Skin of body (tissue), 2 donors: ENCODE results near the gene TXNDC9. TPM values are rescaled to one million over a fixed set of nuclear protein-coding genes. Genes with fewer than 3 reads are reported as not detected.
"Not testable (repeated sequence)": the region's sequence is repeated elsewhere in the genome, so short reads cannot be mapped to it uniquely, and the experiment has no call there.

ENCODE experiments used
- DNase-seq: peaks from one replicate; lab custom pipeline; 2025; lab: John Stamatoyannopoulos, UW
- total RNA-seq: library from RNA; depleted of rRNA; stranded (reverse); fragments of >200 nt; gene quantifications from one replicate; pipeline ENCODE4 v1.2.3, GENCODE V29; 2014

Gene TXNDC9
- total RNA-seq, 1 donor from 2014 or later: 28.8 TPM

DNA sequence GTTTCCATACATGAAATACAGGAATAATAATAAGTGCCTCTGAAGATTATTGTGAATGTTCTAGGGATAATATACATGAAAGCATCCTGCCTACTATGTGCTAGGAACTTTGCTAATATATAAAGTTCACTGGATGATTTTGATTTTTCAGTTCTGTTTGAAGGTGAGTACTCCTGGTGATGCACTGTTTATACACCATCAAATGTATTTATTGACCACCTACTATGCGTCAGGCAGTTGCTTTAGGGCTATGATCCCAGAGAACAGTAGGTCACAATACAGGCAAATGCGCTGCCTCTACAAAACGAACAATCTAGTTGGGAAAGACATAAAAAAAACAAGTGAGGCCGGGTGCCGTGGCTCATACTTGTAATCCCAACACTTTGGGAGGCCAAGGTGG lies 10.7 kb downstream of the TXNDC9 start:
- DNase-seq: no peak

- not testable (repeated sequence) for DNase-seq
Measured at GRCh38 chr2:99317873-99318200, 18.3 kb downstream of the TXNDC9 start.

DNA sequence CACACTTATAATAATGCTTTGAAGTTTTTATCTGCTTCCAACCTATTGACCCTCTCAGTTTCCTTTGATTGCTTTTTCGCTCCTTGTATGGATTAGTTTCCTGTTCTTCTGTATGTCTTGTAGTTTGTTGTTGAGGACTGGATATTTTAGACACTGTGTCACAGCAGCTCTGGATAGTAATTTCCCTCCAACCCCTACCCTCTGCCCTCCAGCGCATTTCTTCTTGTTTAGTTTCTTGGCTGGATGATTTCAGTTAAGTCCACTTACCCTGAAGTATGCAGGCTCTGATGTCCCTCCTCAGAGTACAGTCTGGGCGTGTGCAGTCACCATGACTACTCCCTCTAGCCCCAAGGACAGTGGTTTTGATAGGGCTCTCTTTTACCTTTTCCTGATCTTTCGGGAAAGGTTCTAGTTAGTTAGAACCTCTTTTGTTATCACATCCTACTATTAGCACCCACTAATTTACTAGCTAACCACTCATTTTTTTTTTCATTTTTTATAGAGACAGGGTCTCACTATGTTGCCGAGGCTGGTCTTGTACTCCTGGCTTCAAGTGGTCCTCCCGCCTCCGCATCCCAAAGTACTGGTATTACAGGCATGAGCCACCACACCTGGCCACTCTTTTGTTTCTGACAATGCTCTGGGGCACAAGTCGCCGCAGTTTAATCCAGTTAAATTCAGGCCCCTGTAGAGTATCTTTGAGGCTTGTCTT lies 18.8 kb downstream of the TXNDC9 start:
- DNase-seq: no peak

DNA sequence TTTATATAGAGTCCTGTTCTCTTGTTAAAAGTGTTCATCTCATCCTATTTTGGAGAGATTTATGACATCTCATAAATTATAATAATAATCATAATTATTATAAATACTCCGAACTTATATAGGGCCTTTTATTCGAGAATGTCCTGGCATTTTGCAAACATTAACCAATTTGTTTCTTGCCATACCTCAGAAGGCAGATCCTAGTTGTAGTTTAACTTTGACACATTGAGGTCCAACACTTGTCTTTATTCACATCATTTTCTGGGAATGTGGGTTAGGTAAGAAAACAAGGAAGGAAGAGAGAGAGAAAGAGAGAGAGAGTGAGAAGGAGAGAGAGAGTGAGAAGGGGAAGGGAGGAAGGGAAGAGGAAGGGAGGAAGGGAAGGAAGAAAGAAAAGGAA lies 35.0 kb downstream of the TXNDC9 start, which contains the start of gene LYG1:
LYG1 (minus strand) TSS at position 101 of the 400 bp plus-strand sequence. CDS start 5,527 bp downstream, outside the sequence.
- DNase-seq: not testable (repeated sequence)

DNA sequence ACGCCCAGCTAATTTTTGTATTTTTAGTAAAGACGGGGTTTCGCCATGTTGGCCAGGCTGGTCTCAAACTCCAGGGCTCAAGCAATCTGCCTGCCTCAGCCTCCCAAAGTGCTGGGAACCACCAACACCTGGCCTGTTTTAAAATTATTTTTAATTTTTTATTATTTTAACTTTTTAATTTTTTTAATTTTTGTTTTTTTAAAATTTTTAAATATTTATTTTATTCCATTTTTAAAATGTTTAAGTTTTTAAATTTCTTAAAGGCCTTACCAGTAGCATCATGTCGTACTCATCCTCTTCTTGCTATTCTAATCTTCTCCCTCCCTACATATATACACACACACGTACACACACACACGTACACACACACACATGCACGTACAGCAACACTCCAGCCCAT lies 36.6 kb downstream of the TXNDC9 start:
- no peak for DNase-seq

- no peak for DNase-seq
Measured at GRCh38 chr2:99297994-99298393, 38.1 kb downstream of the TXNDC9 start.

DNA sequence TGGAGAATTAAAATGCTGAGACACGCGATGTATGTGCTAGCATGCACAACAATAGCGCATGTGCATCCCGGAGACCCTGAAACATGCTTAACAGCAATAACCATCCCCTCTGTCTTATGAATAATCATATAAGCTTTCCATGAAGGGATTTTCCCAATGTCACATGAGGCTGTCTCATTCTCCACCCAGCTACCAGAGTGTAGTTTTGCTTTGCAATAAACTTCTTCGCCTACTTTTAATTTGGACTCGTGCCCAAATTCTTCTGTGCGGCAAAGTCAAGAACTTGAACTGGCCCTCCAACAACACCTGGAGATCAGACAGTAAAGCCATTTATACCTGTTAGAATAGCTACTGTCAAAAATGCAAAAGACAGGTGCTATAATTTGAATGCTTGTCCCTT lies 50.6 kb downstream of the TXNDC9 start:
- no peak for DNase-seq

DNA sequence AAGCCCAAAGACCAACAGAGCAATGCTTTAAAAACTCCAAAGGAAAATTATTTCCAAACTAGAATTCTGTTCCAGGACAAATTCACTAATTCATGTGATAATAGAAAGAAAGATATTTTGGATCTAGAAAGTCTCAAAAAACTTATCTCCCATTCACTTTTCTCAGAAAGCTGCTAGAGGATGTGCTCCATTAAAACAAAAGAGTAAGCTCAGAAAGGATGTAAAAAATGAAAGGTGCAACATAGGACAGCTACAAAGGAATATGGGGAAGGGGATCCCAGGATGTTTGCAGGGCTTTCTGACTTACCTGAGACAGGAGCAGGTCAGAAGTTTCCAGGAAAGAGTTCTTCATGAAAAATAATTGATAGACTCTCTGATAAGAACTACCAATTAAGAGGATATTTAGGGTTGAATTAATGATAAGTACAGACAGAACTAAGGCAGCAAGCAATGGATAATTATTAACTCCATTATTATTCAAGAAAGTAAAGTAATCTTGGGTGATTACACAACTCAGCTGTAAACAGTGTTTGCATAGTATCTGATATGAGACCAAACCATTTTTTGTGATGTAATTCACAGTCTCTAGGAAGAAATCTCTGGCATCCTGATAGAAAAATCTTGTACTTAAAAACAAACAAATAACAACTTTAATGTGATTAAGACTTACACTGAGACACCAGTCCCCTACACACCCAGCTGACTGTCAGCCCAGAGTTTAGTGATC lies 56.0 kb downstream of the TXNDC9 start:
- no peak for DNase-seq

GRCh38 chr2:99278793-99279291 lies 57.3 kb downstream of the TXNDC9 start:
- no peak for DNase-seq

DNA sequence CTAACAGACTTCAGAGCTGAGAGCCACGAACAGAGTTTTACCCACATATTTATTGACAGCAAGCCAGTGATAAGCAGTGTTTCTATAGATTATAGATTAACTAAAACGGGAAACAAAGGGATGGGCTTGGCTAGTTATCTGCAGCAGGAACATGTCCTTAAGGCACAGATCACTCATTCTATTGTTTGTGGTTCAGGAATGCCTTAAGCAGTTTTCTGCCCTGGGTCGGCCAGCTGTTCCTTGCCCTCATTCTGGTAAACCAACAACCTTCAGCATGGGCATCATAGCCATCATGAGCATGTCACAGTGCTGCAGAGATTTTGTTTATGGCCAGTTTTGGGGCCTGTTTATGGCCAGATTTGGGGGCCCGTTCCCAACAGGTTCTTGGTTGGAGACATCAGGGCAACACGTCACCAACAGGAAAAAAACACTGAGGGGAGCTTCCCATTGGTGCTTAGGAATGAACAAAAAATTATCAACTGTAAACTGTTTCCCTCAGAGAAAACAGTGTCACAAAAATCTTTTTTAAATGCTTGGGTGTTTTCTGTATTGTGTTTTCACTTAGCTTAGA lies 57.9 kb downstream of the TXNDC9 start:
- not testable (repeated sequence) for DNase-seq

DNA sequence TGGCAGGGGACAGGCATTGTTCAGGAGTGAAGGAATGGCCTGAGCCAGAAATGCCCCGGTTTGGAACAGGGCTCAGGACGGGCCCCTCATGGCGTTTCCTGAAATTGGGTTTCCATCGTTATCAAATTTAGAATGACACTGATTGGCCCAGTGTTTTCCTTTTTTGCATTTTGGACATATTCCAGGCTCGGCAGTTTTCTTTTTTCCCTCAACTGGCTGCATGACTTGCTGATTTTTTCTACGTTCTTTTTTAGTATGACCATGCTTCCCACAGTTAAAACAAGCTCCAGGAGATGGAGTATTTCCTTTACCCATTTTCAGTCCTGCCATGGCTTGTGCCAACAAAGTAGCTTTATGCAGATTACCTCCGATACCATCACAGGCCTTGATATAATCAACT lies 60.3 kb downstream of the TXNDC9 start:
- DNase-seq: no peak

Other genes with a start within 250 kb of the TXNDC9 start
- gene C2orf15, start 194.6 kb downstream of the TXNDC9 start, total RNA-seq: 1.4 TPM
- gene TSGA10, start 181.4 kb downstream of the TXNDC9 start, total RNA-seq: 7.5 TPM
- 7.4 TPM for gene LIPT1, start 181.4 kb downstream of the TXNDC9 start, total RNA-seq
- 19.6 TPM for gene MITD1, start 155.3 kb downstream of the TXNDC9 start, total RNA-seq
- 35.0 TPM for gene MRPL30, start 155.1 kb downstream of the TXNDC9 start, total RNA-seq
- 16.5 TPM for gene LYG2, start 80.7 kb downstream of the TXNDC9 start, total RNA-seq
- gene LYG1, start 35.1 kb downstream of the TXNDC9 start, total RNA-seq: 0.59 TPM
- gene EIF5B, start 1.1 kb upstream of the TXNDC9 start, total RNA-seq: 26.3 TPM
- 74.3 TPM for gene REV1, start 153.7 kb upstream of the TXNDC9 start, total RNA-seq